BE2C (cell line): ENCODE results near the gene HDAC4.

Experiments
- DNase-seq: peaks from one replicate; pipeline ENCODE4 v3.0.0-alpha.2; 2020
- H3K27me3 ChIP-seq: fragments of 250-450 bp; sonication (Bioruptor Pico); 2 replicates; pipeline ENCODE4 v1.5.1; 2020; ENCODE audit warnings: mild to moderate bottlenecking
- H3K36me3 ChIP-seq: fragments of 250-450 bp; sonication (Bioruptor Pico); 2 replicates; pipeline ENCODE4 v1.5.1; 2020; ENCODE audit warnings: mild to moderate bottlenecking
- H3K4me1 ChIP-seq: fragments of 250-450 bp; sonication (Bioruptor Pico); 2 replicates; pipeline ENCODE4 v1.5.1; 2020
- H3K4me3 ChIP-seq: 2 replicates; pipeline ENCODE4 v1.5.1; 2011; ENCODE audit warnings: low read depth, low read length
- H3K9me3 ChIP-seq: fragments of 250-450 bp; sonication (Bioruptor Pico); 2 replicates; pipeline ENCODE4 v1.5.1; 2020
- CTCF ChIP-seq: IDR thresholded peaks from 2 replicates; pipeline ENCODE4 v1.5.1; 2012; ENCODE audit warnings: mild to moderate bottlenecking, low read depth, low read length

The HDAC4 gene

GRCh38 chr2:239113171-239113570 is 287.6 kb downstream of the HDAC4 start:
- Histone ChIP-seq H3K9me3 (no peaks in the 10 kb centered on the region), H3K4me3 (no peak overlapping the region), H3K27me3 (no peaks in the 10 kb centered on the region), H3K36me3 (peaks cover 12% of the 10 kb centered on the region), H3K4me1 (peaks cover 26% of the 10 kb centered on the region)
- no peak for TF ChIP-seq CTCF
- DNase-seq, result no peak

GRCh38 chr2:239112127-239112774 is 288.6 kb downstream of the HDAC4 start:
- no peaks in the 10 kb centered on the region for H3K27me3 ChIP-seq
- no peaks in the 10 kb centered on the region for H3K9me3 ChIP-seq
- no peak overlapping the region for H3K4me3 ChIP-seq
- DNase-seq, result no peak
- H3K4me1 ChIP-seq, result peaks cover 26% of the 10 kb centered on the region
- H3K36me3 ChIP-seq, result peaks cover 17% of the 10 kb centered on the region
- no peak for TF ChIP-seq CTCF

GRCh38 chr2:239111401-239112100 is 289.3 kb downstream of the HDAC4 start:
- peaks cover 17% of the 10 kb centered on the region for H3K36me3 ChIP-seq

DNA sequence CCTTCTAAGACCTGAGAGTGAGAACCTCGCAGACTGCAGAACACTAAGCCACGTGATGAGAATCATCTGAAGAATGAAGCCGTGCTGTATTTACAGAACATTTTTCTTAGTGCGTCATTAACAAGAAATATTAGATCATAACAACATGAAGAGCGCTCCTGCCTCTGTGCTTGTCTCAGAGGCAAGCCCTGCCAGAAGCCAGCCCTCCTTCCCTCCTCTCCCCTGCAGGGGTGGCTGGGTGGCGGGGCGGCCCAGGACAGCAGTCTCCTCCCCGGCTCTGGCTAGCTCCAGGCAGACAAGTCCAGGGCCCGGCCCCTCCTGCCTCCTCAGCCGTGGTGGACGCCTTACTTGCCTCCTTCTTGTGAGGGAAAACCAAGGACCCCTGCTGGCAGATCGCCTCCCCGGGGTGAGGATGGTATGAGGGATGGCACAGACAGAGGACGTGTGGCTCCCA is 290.2 kb downstream of the HDAC4 start:
- no peaks in the 10 kb centered on the region for H3K9me3 ChIP-seq
- peaks cover 26% of the 10 kb centered on the region for H3K4me1 ChIP-seq
- H3K4me3 ChIP-seq, result no peak overlapping the region
- H3K36me3 ChIP-seq, result peaks cover 18% of the 10 kb centered on the region
- H3K27me3 ChIP-seq, result no peaks in the 10 kb centered on the region
- TF ChIP-seq CTCF, result no peak
- DNase-seq, result no peak

More at GRCh38 chr2:239111401-239112100, 289.3 kb downstream of the HDAC4 start:
- TF ChIP-seq CTCF, result no peak
- H3K9me3 ChIP-seq, result no peaks in the 10 kb centered on the region
- no peak overlapping the region for H3K4me3 ChIP-seq
- peaks cover 26% of the 10 kb centered on the region for H3K4me1 ChIP-seq
- H3K27me3 ChIP-seq, result no peaks in the 10 kb centered on the region
- peak; percentile 55 for DNase-seq

DNA sequence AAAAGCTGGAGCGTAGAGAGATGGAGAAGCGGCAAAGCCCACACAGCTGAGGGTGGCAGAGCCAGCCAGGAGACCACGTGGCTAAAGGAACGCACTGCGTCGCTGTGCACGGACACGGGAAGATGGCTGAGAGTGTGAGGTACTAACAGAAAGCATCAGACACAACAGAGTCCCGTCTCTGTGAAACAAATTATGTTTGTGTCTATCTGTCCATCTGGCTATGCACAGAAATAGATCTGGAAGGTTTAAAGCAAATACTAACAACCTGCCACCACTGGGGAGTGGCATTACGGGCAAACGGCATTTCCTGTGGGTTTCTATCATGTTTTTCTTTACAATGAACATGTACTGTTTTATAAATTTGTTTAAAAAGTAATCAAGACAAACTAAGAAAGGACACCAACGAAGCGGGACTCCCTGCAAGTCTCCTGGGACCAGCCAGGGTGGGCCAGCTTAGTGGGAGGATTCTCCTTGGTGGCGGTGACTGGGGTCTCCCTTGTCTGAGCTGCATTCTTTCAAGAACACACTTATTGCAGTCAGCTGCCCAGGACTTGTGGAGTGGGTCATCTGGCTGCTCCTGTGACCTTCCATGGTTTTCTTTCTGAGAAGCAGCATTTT is 290.8 kb downstream of the HDAC4 start:
- no peak overlapping the region for H3K4me3 ChIP-seq
- no peaks in the 10 kb centered on the region for H3K9me3 ChIP-seq
- peaks cover 26% of the 10 kb centered on the region for H3K4me1 ChIP-seq
- no peak for DNase-seq
- TF ChIP-seq CTCF, result no peak
- no peaks in the 10 kb centered on the region for H3K27me3 ChIP-seq
- H3K36me3 ChIP-seq, result peaks cover 22% of the 10 kb centered on the region
